ENCODE results near the gene PDIA5.

PDIA5 gene

DNA sequence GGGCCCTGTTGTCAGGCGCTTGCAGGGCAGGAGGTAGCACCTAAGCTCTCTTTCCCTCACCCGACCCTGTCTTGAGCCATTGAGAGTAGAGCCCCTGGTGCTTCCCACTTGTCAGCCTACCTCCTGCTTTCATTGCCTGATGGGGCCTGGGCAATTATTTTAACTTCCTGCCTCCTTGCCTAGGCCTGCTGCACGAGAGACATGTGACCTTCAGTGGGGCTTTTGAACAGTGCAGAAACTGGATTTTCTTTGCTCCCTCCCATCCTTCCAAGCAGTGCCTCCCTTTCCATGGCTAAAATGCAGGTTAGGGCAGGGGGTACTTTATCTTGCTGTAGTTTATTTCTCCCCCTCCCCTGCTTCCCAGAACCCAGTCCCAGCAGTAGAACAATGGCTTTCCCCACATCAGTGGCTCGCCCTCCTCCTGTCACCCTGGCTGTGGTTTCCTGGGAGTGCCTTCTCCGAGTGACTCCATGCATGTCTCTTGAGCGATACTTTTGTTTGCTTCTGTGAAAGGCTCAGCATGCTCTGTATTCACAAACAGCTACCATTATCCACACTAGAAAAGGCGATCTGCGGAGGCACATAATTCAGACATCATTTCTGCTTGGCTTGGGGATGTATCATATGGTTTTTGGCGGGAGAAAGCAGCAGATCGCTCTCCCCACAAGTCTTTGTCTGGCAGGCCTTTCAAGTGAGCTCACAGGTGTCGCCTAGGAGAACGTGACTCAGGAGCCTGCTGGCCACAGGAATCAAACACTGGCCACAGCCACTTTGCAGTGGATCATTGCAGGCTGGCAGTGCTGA, 24.1 kb downstream of the PDIA5 start:
- TF ChIP-seq, protein P1, sequence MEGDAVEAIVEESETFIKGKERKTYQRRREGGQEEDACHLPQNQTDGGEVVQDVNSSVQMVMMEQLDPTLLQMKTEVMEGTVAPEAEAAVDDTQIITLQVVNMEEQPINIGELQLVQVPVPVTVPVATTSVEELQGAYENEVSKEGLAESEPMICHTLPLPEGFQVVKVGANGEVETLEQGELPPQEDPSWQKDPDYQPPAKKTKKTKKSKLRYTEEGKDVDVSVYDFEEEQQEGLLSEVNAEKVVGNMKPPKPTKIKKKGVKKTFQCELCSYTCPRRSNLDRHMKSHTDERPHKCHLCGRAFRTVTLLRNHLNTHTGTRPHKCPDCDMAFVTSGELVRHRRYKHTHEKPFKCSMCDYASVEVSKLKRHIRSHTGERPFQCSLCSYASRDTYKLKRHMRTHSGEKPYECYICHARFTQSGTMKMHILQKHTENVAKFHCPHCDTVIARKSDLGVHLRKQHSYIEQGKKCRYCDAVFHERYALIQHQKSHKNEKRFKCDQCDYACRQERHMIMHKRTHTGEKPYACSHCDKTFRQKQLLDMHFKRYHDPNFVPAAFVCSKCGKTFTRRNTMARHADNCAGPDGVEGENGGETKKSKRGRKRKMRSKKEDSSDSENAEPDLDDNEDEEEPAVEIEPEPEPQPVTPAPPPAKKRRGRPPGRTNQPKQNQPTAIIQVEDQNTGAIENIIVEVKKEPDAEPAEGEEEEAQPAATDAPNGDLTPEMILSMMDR (IDR thresholded peaks at IDR 0.05): no peak
- no peak for DNase-seq (ENCODE audit: low spot score)
- Histone ChIP-seq H3K4me3 (no peak overlapping the region), H3K27ac (peak overlapping the region; percentile 74 to 85)

DNA sequence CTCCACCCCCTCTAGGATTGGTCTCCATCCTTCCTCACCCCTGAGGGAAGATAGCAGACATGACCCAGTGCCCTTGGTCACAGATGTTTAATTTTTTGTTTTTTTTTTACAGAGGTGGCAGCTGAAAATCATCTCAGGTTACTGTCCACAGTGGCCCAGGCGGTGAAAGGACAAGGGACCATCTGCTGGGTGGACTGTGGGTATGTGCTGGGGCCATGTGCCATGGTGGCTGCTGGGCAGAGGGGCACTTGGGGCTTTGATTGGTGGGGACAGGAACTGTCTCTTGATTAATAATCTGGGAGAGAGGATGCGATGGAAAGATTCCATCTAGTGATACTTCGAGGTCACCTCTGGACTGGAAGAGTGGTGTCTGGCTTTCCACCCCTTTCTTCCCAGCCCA, 25.4 kb downstream of the PDIA5 start:
- Histone ChIP-seq H3K27ac (no peak overlapping the region), H3K4me3 (no peak overlapping the region)
- TF ChIP-seq, protein P1 (IDR thresholded peaks at IDR 0.05): no peak
- DNase-seq (ENCODE audit: low spot score): no peak

DNA sequence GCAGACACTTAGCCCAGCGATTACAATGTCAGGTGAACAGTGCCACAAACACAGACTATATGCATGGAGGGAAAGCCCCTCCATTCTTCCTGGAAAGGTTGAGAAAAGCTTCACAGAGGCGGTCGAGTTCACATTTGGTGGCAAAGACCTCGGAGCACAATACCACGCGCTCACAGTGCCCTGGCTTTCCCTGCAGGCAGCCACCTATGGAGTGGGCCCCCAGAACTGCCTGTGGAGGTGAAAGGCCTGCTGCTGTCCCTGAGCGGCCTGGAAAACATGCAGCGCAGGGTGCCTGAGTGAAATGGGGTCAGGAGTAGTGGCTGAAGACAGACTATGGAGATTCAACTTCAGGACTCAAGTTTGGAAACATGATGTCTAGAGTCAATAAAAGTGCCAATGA, 26.9 kb downstream of the PDIA5 start:
- TF ChIP-seq, protein P1 (IDR thresholded peaks at IDR 0.05): no peak
- no peak for DNase-seq (ENCODE audit: low spot score)
- H3K27ac ChIP-seq: no peak overlapping the region
- H3K4me3 ChIP-seq: no peak overlapping the region

DNA sequence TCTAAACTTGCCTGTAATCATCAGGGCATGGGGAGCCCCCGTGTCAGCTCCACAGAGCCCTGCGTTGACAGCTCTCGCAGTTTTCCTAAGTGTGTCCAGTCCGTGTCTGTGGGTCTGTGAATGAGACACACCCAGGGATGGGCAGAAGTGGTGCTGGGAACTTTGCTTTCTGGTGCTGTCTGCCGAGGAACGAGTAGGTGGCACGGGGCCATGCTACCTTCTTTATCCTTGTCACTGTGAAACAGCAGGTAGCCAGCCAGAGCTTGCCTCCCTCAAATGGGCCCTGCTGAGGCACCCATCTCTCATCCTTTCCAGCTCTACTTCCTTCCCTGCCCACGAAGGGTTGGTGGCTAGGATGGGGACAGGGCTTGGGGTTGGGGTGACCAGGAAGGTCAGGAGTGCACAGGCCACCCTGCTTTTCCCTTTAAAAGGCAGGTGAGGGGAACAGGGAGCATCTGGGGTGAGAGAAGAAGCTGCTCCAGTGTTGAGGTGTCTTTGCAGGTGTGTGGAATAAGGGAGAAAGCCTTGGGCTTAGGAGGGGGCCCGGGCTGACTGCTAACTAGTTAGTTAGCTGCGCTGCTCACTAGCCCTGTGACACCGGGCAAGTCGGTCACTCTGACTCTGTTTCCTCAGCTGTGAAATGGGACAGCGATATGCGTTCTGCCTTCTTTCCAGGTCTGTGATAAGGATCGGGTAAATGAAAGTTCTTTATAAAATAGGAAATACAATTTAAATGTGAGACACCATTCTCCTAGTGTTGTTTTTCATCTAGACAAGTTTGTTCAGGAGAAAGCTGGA, 27.9 kb downstream of the PDIA5 start:
- Histone ChIP-seq H3K4me3 (no peak overlapping the region), H3K27ac (no peak overlapping the region)
- TF ChIP-seq, protein P1 (IDR thresholded peaks at IDR 0.05): no peak
- no peak for DNase-seq (ENCODE audit: low spot score)

DNA sequence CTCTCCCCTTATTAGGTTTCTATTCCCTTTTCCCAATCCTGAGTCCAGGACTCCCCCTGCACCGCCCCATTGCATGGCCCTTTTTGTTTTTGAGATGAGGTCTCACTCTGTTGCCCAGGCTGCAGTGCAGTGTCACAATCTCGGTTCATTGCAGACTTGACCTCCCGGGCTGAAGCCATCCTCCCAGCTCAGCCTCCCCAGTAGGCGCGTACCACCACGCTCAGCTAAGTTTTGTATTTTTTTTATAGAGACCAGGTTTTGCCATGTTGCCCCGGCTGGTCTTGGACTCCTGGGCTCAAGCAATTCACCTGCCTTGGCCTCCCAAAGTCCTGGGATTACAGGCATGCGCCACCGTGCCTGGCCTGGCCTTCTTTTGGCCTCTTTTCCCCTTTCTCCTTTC, 29.3 kb downstream of the PDIA5 start:
- no peak for DNase-seq (ENCODE audit: low spot score)
- H3K4me3 ChIP-seq: no peak overlapping the region
- peak overlapping the region in 1 of 2 donors; percentile 36 for H3K27ac ChIP-seq
- TF ChIP-seq, protein P1 (IDR thresholded peaks at IDR 0.05): no peak

DNA sequence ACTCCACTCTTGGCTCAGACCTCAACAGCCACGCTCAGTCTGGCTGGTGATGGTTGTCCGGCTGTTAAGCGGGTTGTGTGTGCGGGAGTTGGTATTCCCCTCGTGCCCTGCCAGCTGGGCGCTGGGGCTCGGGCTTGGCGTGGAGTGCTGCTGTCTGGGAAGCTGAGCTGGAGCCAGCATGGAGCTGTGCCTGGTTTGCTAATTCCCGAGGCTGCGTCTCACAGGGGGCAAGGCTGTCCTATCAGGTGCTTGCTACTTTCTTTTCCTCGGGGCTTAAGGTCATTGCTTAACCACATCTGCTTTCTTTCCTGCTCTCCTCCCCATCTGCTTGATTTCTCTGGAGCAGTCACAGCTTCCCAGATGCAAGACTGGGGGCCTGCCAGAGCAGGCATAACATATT, 29.9 kb downstream of the PDIA5 start:
- peak; percentile 81 for DNase-seq (ENCODE audit: low spot score)
- no peak overlapping the region for H3K4me3 ChIP-seq
- TF ChIP-seq, protein P1 (IDR thresholded peaks at IDR 0.05): no peak
- peak overlapping the region; percentile 36 to 72 for H3K27ac ChIP-seq

Data from coronary artery (tissue), 2 donors.